GF-D8 (cell line): ENCODE data around the gene PPIP5K1.

ENCODE experiments used
- DNase-seq: peaks from one replicate; lab custom pipeline; 2025; lab: John Stamatoyannopoulos, UW

The PPIP5K1 gene

DNA sequence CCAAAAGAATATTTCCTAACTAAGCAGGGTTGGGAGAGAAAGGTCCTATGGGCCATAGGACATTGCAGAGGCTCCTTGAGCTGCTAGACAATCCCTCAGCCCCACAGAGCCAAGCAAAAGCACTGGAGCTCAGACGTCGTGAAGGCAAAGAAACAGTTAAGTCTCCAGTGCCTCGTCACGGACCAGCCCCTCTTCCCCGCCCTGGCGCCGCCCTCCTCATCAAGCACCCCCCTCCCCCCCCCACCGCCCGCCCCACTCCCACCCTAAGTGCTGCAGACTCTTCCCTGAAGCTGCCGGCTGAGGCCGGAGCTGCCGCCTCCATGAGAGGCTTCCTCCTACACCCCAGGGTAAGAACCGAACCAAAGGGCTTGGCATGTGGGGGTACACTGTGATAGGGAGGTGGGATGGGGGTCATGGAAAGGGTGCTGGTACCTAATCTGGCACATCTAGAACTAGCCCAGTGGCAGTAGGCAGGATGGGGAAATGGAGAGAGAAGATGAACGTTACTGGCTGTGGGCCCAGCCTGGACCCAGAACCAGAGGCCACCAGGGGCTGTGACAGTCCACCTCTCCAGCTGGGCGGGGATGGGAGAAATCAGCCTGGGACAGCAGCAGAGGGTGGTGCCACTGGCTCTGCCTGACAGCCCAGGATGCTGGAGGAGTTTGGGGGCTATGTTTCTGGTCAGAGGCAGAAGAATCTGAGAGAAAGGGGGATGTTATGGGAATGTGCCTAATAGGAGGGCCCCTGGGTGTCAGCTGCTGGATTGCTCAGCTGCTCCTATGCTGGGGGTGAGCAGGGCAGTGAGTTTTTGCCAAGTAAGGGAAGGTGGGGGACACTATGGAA is 72.4 kb downstream of the PPIP5K1 start, which contains the start of gene MAP1A:
TSS of gene MAP1A (plus strand) at position 255 of the 843 bp plus-strand sequence. CDS start 3,866 bp downstream, outside the sequence.
- no peak for DNase-seq

DNA sequence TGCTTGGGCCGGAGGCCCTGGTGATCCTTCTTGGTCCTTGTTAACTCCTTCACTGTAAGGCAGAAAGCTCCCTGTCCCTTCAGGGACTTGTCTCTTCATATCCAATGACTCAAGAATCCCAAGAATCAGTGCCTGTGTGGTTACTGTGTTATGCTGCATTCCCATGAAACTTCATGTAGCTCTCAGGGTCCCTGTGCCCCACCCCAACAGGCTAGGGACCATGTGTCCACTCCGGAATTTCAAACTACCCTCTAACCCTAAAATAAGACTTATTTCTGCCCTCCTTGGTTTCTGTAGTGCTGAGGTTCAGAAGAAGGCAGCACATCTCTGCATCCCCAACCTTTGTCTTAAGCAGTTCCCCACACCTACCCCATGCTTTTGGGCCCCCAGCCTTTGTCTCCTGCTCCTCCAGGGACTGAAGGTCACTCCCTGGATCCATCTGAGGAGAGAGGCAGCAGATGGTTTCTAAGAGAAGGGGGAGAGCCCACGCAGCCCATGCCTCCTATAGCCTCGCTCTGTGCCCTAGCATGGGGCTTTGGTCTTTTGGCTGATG is 73.1 kb downstream of the PPIP5K1 start:
- DNase-seq, result no peak

DNA sequence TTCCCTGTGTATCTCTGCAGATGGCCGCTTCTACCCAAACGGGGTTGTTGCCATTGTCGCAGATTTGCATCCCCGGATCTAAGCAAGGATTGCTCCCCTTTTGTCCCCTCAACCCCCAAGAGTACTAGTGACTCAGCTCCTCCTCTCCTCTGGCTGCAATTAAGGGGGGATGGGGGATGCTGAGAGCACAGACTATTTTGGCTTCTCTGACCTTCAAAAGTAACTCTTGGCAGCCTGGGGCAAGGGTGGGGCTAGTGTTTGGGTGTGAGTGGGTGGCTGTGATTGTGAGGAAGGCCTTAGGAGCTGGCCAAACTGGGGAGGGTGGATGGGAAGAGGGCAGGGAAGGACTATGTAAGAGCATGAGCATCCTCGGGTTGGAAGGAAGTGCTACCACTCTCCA is 73.8 kb downstream of the PPIP5K1 start:
- no peak for DNase-seq

DNA sequence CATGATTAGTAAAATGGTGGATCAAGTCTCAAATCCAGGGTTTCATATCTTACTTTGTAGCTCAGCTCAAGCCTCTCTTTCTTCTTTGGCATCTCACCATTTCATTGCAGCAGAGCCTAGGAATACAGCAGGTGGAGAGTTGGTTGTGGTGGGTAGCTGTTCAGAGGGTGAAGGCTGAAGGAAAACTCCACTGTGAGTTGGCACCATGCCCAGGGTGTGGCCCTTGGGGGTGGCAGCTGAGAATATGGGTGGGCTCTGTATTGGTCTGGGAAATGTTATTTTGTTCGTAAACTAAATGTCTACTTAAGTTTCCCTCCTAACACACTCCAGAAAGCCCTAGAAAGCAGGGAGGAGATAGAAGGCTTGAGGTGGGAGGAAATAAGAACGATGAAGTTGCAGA is 74.3 kb downstream of the PPIP5K1 start:
- DNase-seq, result no peak

DNA sequence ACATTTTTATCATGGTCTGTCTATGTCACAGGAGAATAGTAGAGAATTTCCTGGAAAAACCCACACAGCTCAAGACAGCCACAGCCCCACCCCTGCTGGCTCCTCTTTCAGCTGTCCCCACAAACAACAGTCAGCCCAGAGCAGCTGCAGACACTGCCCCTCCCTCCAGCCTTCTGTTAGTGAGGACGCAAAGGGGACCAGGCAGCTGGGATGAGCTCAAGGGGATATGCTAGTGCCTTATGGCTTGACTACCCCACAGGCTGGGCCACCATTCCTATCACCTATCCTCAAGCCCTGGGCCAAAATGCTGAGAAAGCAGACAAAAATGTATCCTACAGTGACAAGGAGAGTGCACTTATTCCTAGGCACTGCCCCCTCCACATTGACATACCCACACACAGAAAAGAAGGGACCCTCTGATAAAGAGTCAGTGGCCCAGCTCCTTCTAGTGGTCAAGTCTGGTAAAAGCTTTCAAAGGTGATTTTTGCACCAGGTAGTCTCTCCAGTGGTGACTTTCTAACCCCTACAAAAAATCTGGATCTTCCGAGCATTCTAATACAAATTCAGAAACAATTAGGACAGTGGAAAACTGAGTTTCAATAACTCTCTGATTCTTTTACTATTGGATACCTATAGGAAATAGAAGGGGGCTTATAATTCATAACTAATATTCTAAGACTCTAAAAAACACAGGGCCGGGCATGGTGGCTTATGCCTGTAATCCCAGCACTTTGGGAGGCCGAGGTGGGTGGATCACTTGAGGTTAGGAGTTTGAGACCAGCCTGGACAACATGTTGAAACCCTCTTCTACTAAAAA is 75.6 kb downstream of the PPIP5K1 start:
- DNase-seq, result peak; percentile 14

DNA sequence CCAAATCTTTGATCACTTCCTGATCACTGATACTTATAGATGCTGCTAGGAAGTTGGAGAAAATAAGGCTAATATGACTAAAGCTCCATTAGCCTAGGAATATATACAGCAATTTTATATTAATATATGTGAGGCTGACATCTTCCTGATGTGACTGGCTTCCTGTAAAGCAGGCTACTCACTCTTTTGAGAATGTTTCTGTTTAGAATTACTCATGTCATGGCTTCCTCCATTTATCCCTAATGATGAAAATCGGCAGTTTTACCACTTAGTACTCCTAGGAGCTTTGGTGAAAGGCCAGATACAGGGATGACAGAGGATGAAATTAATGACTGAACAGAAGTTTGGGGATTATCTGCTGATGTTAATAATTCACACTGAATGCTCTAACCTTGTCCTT is 76.5 kb downstream of the PPIP5K1 start:
- DNase-seq, result no peak

DNA sequence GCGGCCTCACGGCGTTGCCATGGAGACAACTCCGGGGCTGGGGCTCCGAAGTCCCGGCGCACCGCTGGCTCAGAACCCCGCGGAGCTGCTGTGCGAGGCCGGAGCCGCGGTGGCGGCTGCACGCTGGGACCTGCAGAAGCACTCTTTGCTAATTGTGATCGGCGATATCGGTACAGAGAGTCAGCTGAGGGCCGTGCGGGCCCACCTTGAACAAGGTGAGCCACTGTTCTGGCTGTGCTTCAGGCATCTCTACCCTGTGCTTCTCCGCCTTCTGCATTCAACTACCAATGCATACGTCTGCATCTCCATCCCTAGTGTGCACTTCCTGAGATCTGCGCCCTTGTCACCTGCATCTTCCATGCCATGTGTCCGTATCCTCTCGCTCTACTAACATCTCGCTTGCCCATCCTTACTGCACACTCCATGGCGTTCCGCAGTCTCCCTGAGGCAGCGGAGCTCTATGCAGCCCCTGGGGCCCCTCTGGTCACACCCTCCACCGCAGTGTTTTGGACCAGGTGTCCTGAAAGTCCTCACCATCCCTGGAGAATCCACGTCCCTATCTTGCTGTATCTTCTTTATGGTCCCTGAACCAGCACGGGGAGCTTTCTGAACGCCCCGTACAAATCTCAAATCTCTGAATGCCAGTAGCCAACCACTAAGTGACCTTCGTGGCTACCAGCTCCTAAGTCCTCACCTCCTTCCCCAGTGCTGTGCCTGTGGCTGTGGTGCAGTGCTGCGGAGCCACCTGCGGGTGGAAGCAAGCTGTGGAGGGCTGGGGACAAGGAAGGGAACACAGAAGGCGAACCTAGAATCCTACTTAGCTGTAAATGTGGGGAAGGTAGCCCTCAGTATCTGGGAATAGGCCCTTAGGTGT is 78.8 kb downstream of the PPIP5K1 start:
- DNase-seq, result no peak

DNA sequence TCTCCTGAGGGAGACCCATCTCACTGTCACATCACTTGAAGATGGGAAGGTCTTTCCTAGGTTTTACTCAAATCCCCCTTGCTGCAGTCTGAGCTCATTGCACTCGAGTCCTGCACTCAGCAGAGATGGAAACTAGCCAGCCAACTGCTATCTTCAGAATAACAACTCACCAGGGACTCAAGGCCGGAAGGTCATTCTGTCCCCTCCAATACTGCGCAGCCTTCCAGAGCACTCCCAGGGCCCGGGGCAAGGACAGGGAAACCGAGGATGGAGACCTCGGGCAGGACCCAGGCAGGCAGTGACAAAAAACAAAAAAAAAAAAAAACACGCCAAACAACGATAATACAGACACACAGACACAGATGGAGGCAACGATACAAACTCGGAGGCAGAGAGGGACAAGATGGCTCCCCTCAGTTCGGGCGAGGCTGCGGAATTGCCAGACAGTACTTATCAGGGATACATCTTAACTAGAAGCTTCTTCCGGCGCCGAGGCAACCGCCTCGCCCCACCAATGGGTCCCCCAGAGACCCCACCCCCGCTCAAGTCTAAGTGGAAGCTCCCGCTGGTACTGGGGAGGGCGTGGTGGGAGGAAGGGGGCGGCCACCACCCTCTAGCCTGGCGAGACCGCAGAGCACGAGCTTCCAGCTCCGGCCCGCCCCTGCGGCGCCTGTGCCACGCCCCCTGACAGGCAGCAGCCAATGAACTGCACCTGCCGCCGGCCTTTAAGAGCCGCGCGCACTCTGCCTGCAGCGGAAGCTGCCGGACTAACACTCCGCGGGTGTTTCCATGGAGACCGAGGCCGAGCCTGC is 79.6 kb downstream of the PPIP5K1 start:
- DNase-seq, result peak; percentile 84

DNA sequence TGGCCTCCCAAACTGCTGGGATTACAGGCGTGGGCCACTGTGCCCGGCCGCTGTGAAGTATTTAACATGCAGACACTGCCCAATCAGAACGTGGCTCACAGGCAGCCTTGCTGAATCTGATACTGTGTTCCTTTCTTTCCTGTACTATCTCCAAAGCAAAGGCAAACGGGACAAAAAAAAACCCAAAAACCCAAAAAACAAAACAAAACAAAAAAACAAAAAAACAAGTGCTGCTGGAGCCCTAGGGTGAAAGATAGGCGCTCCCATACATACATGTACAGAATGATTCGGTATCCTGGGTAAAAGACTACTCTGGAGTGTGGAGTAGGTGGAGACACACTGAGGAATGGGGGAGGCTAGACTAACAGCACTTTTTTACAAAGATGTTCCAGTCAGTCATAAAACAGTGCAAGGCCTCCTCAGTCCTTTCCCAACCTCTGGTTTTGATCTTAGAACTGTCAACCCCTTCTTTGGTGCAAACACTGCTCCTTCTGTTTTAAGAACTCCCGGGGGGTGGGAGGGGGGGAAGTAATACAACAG is 80.3 kb downstream of the PPIP5K1 start:
- DNase-seq, result no peak

DNA sequence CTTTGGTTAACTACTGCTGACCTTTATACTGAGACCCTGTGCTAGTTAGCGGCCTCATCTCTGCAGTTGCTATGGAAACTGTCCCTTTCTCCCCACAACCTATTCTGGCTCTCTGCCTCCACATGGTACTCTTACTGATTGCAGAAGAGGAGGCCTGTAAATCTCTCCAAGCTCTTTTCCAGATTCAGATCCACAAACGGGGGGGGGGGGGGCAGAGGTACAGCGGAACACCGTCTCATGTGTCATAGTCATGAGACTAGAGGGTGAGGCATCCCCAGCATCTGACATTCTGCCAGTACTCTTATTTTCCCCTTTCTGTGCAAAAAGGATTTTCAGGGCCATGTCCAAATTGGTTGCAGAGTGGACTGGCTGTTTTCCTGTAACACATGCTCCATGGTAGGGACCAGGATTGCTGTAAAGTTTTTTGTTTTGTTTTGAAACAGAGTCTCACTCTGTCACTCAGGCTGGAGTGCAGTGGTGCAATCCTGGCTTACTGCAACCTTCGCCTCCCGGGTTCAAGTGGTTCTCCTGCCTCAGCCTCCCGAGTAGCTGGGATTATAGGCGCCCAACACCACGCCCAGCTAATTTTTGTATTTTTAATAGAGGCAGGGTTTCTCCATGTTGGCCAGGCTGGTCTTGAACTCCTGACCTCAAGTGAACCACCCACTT is 80.9 kb downstream of the PPIP5K1 start:
- DNase-seq, result no peak

DNA sequence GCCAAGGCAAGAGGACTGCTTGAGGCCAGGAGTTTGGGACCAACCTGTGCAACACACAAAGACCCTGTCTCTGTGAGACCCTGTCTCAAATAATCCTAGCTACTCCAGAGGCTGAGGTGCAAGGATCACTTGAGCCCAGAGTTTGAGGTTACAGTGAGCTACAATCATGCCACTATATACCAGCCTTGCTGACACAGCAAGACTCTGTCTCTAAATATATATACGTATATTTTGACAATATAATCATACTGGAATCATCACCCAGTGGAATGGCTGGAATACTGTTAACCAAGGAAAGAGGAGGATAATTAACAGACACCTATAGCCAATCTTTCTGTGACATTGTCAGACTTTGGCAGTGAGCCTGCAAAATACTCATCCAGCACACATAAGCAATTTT is 81.6 kb downstream of the PPIP5K1 start:
- DNase-seq, result no peak

DNA sequence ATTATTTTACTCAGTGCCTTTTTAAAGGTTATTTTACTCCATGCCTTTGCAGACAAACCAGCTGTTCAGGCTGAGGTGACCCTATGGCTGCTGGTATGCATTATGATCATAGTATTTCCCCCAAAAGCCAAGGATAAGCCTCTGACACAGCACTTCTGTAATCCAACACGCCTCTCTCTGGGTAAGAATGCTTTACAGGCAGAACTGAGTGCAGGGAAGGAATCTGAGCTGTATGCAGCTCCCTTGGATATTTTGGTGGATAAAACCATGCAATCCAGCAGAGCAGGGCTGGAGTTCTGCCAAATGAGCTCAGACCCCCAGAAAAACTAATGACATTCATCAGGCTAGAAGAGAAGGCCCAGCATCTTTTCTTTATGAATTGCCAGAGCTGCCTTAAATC is 84.3 kb downstream of the PPIP5K1 start:
- no peak for DNase-seq

DNA sequence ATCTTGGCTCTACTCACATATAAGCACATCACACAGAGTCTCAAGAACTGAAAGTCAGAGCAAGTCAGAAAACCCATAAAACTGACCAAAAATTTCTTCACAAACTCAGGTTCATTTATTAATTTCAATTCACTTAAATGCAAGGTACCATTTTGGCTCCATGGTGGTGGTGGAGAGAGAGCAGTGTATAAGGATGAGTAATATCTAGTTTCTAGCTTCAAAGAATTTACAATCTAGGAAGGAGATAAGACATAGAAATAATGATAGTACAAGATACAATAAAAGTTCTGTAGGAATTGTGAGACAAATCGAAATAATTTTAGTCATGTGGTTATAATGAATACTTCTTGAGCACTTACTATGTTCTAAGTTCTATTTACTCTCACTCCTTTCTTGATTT is 90.4 kb downstream of the PPIP5K1 start:
- no peak for DNase-seq

DNA sequence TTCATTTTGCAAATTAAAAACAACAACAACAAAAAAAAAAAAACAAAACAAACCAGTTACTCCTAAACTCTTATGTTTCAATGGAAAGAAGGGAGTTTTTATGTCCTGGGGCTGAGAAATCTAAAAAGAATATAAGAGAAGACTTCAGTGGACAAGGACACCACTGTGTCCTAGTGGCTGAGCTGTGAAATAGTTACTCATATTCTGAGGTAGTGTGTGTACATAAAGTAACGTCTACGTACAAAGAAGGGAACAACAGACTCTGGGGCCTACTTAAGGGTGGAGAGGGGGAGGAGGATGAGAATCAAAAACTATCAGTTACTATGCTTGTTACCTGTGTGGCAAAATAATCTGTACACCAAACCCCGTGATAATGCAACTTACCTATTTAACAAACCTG is 91.0 kb downstream of the PPIP5K1 start:
- no peak for DNase-seq

DNA sequence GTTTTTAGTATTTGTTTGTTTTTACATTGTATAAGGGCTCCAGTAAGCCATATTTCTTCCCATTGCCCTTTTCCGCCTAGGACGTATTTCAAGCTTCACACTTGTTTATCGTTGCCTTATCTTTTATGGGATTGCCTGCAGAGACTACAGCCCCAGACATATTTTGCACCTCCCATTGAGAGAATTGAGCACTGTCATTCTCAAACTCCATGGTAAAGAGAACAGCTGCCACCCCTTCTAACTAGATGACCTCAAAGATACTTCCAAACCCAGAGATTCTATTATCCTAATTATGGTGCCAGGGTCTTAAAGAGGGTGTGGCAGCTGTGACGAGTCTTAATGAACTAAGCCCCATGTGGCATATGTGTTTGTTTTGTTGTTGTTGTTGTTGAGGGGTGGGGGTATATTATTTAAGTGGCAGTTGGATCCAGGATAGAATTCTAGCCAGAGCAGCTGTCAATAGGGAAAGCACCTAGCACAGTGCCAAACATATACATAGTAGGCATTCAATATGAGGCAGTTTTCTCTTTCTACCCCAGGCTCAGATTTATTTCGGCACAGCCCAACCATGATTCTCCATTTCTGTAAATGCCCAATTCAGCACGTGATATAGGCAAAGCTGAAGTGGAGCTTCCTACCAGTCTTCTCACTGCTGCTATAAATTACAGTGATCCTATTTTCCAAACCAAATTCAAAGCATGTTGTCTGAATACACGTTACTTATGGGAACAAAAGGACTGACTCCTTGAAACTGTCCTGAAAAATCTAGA is 96.1 kb downstream of the PPIP5K1 start:
- DNase-seq, result no peak

DNA sequence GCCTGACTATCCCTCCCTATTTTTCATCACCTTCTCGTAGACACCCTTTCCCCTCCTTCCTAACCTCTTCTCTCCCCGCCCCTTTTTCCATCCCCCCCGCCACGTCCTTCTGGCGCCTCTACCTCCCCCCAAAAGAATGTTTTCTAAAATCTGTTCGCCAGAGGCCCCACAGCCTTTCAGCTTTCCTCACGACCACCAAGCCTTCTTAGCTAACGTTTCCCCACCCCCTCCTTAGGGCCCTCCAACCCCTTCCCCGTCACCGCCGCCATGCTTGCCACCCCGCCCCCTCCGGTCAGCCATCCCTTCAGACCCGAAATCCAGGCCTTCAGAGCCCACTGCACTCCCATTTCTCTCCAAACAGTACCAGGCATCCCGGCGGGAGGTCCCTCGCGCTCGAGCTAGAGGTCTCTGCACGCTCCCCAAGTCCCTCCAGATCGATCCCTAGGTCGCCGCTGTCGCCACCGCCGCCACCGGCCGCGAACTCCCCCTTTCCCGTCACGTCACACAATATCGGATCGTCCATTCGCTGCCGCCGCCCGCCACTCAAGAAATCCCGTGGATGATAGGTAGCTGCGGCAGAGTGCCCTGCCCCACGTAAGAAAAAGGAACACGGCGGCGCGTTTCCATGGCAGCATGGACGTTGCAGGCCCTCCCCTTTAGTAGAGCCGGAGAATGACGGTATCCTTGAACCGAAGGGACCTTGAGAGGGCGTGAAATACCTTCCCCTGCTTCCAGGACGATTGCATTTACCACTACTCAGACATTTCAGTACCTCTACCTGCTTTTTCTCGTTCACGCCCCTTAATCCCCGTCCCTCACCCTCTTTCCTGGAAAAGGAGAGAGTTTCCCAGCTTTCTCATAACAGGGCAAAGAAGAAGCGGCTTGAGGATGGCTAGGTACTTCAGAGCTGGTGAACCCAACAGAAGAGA is 97.1 kb downstream of the PPIP5K1 start, which contains the start of gene TP53BP1:
TSS of gene TP53BP1 (minus strand) at position 484 of the 929 bp plus-strand sequence. CDS start at position 371, 113 bp downstream.
- peak; percentile 66 for DNase-seq

DNA sequence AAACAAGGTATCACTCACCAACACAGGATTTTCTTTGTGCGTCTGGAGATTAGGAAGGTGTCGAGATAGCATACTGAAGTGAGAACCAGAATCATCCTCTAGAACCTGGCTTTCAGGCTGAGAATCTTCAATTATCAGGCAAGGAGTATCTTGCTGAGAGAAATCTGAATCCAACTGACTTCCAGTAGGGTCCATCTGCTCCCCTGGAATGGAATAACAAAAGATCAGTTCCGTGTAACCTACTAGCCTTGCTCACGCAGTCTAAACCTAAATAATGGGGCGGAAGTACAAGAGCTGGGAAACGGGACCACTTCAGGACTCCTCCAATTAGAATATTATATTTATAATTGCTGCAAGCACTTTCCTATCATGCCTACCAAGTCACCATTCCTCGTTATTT is 97.7 kb downstream of the PPIP5K1 start:
- DNase-seq, result no peak

DNA sequence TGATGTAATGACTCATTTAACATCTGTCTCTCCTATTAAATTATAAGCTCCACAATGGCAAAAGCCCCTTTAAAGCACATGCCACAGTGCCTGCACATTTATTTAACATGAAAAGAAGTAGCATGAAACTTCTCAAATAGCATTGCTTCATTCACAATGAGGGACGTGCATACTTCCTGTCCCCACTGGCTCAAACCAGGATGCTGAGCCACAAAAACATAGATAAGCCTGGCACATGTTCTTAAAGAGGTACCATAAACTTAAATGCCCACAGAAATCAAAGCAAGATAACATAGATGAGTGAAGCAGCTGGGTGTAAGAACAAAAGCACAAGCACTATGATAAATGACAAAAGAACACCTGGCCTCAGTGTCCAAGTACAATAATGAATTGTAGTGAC is 100.8 kb downstream of the PPIP5K1 start:
- peak; percentile 34 for DNase-seq
